Fibroblast of lung (primary cell): ENCODE data around the gene GLMN. TPM values are rescaled to one million over a fixed set of nuclear protein-coding genes. Genes with fewer than 3 reads are reported as not detected.
A peak's percentile ranks its signal among the peaks of the same experiment; 100 is the strongest.

ENCODE experiments used
- DNase-seq, 2 donors: peaks; one replicate each; pipeline versions ENCODE4 v3.0.0 to v3.0.0-alpha.2; 2010; ENCODE audit warnings: low read depth in 2 of 2
- H2AFZ ChIP-seq: 2 replicates; pipeline ENCODE4 v1.5.1; 2012; ENCODE audit warnings: low read length, control low read depth, inconsistent platforms
- H3K27ac ChIP-seq: 2 replicates; pipeline ENCODE4 v1.5.1; 2011; ENCODE audit warnings: low read length, control low read depth; ENCODE audit not compliant: insufficient read depth
- H3K27me3 ChIP-seq: 2 replicates; pipeline ENCODE4 v1.5.1; 2011; ENCODE audit warnings: mild to moderate bottlenecking, low read length; ENCODE audit not compliant: control insufficient read depth, insufficient read depth
- H3K36me3 ChIP-seq: 2 replicates; pipeline ENCODE4 v1.5.1; 2011; ENCODE audit warnings: low read length; ENCODE audit not compliant: control insufficient read depth, insufficient read depth
- H3K4me1 ChIP-seq: 2 replicates; pipeline ENCODE4 v1.5.1; 2011; ENCODE audit warnings: low read length; ENCODE audit not compliant: control insufficient read depth, insufficient read depth; ENCODE audit errors: extremely low read depth
- H3K4me2 ChIP-seq: 2 replicates; pipeline ENCODE4 v1.5.1; 2011; ENCODE audit warnings: low read length, control low read depth; ENCODE audit not compliant: insufficient read depth; ENCODE audit errors: extremely low read depth
- H3K4me3 ChIP-seq, 4 experiments: fragments of 200-600 bp in 1 of 4; sonication (generic) in 1 of 4; replicated peaks in 1 of 4; 2 replicates each; pipeline ENCODE4 v1.5.1; 2011 to 2016; ENCODE audit warnings: low read length in 4 of 4, low read depth in 3 of 4, mild to moderate bottlenecking in 3 of 4, control low read depth in 2 of 4, inconsistent platforms in 1 of 4, mixed read lengths in 1 of 4; ENCODE audit not compliant: insufficient read depth in 1 of 4; ENCODE audit errors: control extremely low read depth in 1 of 4
- H3K79me2 ChIP-seq: 2 replicates; pipeline ENCODE4 v1.5.1; 2012; ENCODE audit warnings: mild to moderate bottlenecking, low read length, inconsistent platforms; ENCODE audit not compliant: control insufficient read depth, insufficient read depth
- H3K9ac ChIP-seq: 2 replicates; pipeline ENCODE4 v1.5.1; 2011; ENCODE audit warnings: mild to moderate bottlenecking, low read length, control low read depth; ENCODE audit not compliant: insufficient read depth
- H3K9me3 ChIP-seq: 2 replicates; pipeline ENCODE4 v1.5.1; 2012; ENCODE audit warnings: low read depth, low read length; ENCODE audit not compliant: control insufficient read depth, insufficient read depth
- H4K20me1 ChIP-seq: 2 replicates; pipeline ENCODE4 v1.5.1; 2011; ENCODE audit warnings: low read length; ENCODE audit not compliant: control insufficient read depth, insufficient read depth; ENCODE audit errors: extremely low read depth
- CTCF ChIP-seq, 2 donors: IDR thresholded peaks in 1 of 2; conservative IDR thresholded peaks in 1 of 2; 1 replicate in 1 of 2; 2 replicates in 1 of 2; pipeline ENCODE4 v1.5.1; 2011 to 2012; ENCODE audit warnings: low read length in 2 of 2, control low read depth in 1 of 2, inconsistent platforms in 1 of 2, low read depth in 1 of 2, mild to moderate bottlenecking in 1 of 2
- EZH2 ChIP-seq: IDR thresholded peaks from 2 replicates; pipeline ENCODE4 v1.5.1; 2012; ENCODE audit warnings: low read length, control low read depth, mild to moderate bottlenecking; ENCODE audit errors: missing control alignments
- polyA plus RNA-seq, 2 donors: library from polyadenylated mRNA; depleted of rRNA in 1 of 2; stranded (reverse) in 1 of 2; unstranded in 1 of 2; fragments of >200 nt; gene quantifications; 2 replicates each; pipeline ENCODE4 v1.2.1, GENCODE V29; 2011 to 2012; ENCODE audit warnings: missing spikeins in 1 of 2
- total RNA-seq: library from RNA; depleted of rRNA; stranded (reverse); fragments of >200 nt; gene quantifications from 2 replicates; pipeline ENCODE4 v1.2.1, GENCODE V29; 2014

Gene GLMN
- total and polyA plus RNA-seq, 2 donors (not counting 1 experiment from before 2014, with no cell fraction given), result 7.8 to 9.1 TPM

GRCh38 chr1:92244376-92244775 is 54.4 kb downstream of the GLMN start:
- Histone ChIP-seq H4K20me1 (no peaks in the 10 kb centered on the region), H2AFZ (no peak overlapping the region), H3K36me3 (no peaks in the 10 kb centered on the region), H3K79me2 (no peaks in the 10 kb centered on the region), H3K9ac (no peak overlapping the region), H3K4me3 (no peak overlapping the region), H3K9me3 (no peaks in the 10 kb centered on the region), H3K4me2 (no peak overlapping the region), H3K4me1 (no peaks in the 10 kb centered on the region), H3K27ac (no peak overlapping the region), H3K27me3 (no peaks in the 10 kb centered on the region)
- peak; percentile 0 to 22 for DNase-seq
- TF ChIP-seq CTCF (conservative IDR thresholded peaks at IDR 0.05 in 1 of 2, IDR thresholded peaks at IDR 0.05 in 1 of 2; ENCODE audit: low read depth in 1 of 2, low read length in 2 of 2) (no peak), EZH2 (no peak)

- Histone ChIP-seq H2AFZ (no peak overlapping the region), H3K9me3 (no peaks in the 10 kb centered on the region)
- no peak for DNase-seq
Measured at GRCh38 chr1:92240034-92240433, 58.8 kb downstream of the GLMN start.

GRCh38 chr1:92230736-92231135 is 68.1 kb downstream of the GLMN start:
- no peak for TF ChIP-seq EZH2
- TF ChIP-seq CTCF (conservative IDR thresholded peaks at IDR 0.05 in 1 of 2, IDR thresholded peaks at IDR 0.05 in 1 of 2; ENCODE audit: low read depth in 1 of 2, low read length in 2 of 2), result no peak
- H3K4me2 ChIP-seq, result no peak overlapping the region
- no peak for DNase-seq
- H3K9ac ChIP-seq, result no peak overlapping the region
- no peaks in the 10 kb centered on the region for H3K36me3 ChIP-seq
- no peak overlapping the region for H2AFZ ChIP-seq
- H3K27me3 ChIP-seq, result peaks cover 4% of the 10 kb centered on the region
- H3K27ac ChIP-seq, result no peak overlapping the region
- H4K20me1 ChIP-seq, result no peaks in the 10 kb centered on the region
- no peak overlapping the region for H3K4me3 ChIP-seq
- H3K4me1 ChIP-seq, result no peaks in the 10 kb centered on the region
- H3K9me3 ChIP-seq, result no peaks in the 10 kb centered on the region
- H3K79me2 ChIP-seq, result no peaks in the 10 kb centered on the region

More at GRCh38 chr1:92240034-92240433, 58.8 kb downstream of the GLMN start:
- Histone ChIP-seq H4K20me1 (no peaks in the 10 kb centered on the region), H3K9ac (no peak overlapping the region), H3K4me2 (no peak overlapping the region), H3K4me3 (no peak overlapping the region), H3K4me1 (no peaks in the 10 kb centered on the region), H3K27me3 (no peaks in the 10 kb centered on the region), H3K79me2 (no peaks in the 10 kb centered on the region), H3K27ac (no peak overlapping the region), H3K36me3 (no peaks in the 10 kb centered on the region)
- TF ChIP-seq CTCF (conservative IDR thresholded peaks at IDR 0.05 in 1 of 2, IDR thresholded peaks at IDR 0.05 in 1 of 2; ENCODE audit: low read depth in 1 of 2, low read length in 2 of 2) (no peak), EZH2 (no peak)
